CD4-positive, alpha-beta T cell treated with Interleukin-6 for 4 hours (primary cell): ENCODE data around the gene MAGED4B.
"Not testable (repeated sequence)": the region's sequence is repeated elsewhere in the genome, so short reads cannot be mapped to it uniquely, and the experiment has no call there.

Source experiments
- DNase-seq: peaks from one replicate; pipeline ENCODE4 v3.0.0-alpha.2; 2020; ENCODE audit warnings: mixed read lengths

The MAGED4B gene

GRCh38 chrX:52068666-52069640, at the start of gene MAGED4B:
TSS of gene MAGED4B (minus strand) at chrX:52069183. CDS start at chrX:52068172, 1,011 bp downstream.
- DNase-seq: not testable (repeated sequence)

- no peak for DNase-seq
These were observed 49.3 kb upstream of the MAGED4B start for GRCh38 chrX:52118262-52118661.

- DNase-seq: no peak
These were observed 13.6 kb upstream of the MAGED4B start for GRCh38 chrX:52082578-52082977.

- DNase-seq: no peak
These were observed 9.1 kb upstream of the MAGED4B start for GRCh38 chrX:52078131-52078530.

- not testable (repeated sequence) for DNase-seq
These were observed 26.7 kb downstream of the MAGED4B start for GRCh38 chrX:52042288-52042687.

GRCh38 chrX:52034211-52034610, 34.8 kb downstream of the MAGED4B start:
- no peak for DNase-seq

- no peak for DNase-seq
These were observed 37.6 kb downstream of the MAGED4B start for GRCh38 chrX:52031371-52031770.

GRCh38 chrX:52015794-52016193, 53.2 kb downstream of the MAGED4B start:
- no peak for DNase-seq
